Measurements from ENCODE around the gene PGAP2.

PGAP2 gene

DNA sequence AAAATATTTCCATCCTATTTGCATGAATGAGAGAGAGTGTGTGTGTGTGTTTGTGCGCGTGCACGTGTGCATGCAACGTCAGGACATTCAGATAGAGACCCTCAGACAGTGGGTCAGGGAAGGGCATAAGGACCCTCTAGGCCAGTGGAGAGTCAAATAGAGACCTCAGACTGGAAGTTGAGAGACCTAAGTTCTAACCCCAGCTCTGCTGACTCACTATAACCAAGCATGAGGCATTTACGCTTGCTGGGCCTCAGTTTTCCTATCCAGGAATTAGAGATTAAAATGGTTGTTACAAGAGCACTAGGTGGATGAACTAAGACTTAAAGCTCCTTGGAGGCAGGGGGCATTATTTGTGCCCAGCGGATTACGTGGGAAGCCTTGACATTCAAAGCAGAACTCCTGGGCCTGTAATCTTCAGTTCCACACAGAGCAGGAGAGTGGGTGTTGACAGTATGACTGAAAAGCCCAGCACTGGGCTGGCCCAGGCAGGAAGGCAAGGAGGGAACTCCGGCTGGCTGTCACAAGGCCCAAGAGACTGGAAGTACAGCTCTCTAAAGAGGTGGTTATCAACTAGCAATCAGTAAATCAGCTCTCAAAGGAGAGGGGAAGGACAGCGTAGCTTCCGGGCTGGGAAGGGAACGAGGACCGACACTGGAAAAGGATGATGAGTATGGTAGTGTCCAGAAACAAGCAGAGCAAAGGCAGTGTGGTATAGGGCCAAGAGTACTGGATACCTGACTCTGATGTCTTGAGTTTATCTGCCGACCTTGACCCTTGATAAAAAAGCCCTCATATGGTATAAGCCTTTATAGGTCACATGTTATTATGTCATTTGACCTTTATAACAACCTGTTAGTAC lies 23.2 kb downstream of the PGAP2 start:
- DNase-seq (ENCODE audit: low read depth in 2 of 2), result no peak

DNA sequence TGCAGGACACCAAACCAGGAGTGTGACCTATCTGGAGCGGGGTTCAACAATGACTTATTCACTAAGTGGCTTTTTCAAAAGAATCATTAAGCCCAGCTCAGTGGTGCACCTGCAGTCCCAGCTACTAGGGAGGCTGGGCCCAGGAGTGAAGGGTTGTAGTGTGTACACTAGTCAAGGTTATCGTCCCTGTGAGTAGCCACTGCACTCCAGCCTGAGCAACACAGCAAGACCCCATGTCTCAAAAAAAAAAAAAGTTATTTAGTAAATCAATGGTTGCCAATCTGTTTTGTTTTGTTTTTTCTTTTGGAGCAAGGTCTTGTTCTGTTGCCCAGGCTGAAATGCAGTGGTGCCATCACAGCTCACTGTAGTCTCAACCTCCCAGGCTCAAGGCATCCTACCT lies 24.5 kb downstream of the PGAP2 start:
- no peak for DNase-seq (ENCODE audit: low read depth in 2 of 2)

DNA sequence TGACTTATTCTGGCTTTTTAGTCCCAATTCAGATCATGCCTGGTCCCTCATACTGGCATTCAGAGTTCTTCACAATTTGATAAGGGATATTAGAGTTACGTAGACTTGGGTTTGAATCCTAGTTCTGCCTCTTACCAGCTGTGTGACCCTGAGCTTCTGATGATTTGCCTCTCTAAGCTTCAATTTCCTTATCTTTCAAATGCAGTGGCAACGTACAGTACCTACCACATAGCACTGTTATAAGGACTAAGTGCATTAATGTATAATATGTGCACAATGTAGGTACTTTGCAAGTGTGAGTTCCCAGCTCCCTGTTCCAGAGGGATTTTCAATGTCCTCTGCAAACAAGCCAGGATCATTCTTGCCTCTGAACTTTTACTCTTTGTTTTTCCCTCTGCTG lies 25.1 kb downstream of the PGAP2 start:
- no peak for DNase-seq (ENCODE audit: low read depth in 2 of 2)

DNA sequence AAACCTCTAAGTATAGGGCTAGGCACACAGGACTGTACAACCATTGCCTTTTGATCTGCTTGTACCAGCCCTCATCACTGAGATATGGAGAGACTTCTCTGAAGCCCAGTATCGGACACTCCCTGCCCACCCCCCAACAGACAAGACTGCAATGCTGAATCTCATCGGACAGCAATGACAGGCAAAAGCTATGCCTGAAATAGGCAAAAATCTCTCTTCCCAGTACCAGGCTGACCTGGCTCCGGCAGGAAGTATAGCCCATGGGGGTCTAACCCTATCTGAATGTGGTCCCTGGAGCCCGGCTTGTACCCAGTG lies 25.9 kb downstream of the PGAP2 start:
- DNase-seq (ENCODE audit: low read depth in 2 of 2), result no peak

DNA sequence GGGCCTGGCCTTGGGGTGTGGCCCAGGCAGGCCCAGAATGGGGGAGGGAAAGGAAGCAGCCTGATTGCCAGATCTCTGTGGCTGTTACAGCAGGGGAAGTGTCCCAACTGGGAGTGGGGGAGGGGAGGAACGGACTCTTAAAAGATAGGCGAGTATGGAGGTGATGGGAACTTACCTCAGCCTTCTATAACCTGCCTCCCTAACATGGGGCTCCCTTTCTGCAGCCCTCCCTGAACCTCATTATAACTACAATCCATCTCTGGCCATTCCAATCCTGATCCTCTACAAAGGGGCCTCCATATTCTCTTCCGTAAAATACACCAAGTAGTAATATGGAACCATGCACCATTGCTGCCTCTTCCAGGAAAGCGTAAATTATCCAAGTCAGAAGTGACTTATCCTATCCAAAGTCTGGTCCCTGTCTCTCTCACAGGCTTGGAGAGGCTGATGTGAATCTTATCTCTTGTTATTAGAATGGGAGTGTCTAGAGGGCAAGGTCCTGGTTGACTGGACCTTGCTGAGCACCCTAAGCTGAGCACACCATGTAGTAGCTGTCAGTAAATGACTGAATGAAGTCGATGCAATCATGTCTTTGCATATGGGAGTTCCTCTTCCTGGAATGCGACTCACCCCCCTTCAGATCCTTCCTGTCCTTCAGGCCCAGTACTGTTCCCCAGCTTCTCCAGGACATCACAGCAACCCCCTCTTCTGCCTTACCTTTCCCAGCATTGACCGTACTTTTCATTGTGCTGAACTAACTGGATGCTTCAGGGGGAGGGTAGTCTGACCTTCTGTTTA lies 26.5 kb downstream of the PGAP2 start:
- no peak for DNase-seq (ENCODE audit: low read depth in 2 of 2)

DNA sequence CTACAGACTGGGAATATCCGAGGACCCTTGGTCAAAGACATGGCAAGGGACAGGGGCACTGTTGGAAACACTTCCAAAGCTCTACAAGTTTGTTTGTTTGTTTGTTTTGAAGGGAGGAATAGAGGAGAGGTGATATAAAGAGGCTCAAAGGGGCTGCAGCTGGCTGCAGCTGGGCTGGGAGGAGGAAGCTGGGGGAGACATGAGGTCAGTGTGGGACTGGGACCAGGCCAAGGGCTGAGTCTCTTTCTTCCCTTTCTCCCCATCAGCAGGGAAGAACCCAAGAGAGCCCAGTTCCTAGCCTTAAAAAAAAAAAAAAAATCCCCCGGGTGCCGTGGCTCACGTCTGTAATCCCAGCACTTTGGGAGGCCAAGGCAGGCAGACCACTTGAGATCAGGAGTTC lies 27.4 kb downstream of the PGAP2 start:
- DNase-seq (ENCODE audit: low read depth in 2 of 2), result no peak

DNA sequence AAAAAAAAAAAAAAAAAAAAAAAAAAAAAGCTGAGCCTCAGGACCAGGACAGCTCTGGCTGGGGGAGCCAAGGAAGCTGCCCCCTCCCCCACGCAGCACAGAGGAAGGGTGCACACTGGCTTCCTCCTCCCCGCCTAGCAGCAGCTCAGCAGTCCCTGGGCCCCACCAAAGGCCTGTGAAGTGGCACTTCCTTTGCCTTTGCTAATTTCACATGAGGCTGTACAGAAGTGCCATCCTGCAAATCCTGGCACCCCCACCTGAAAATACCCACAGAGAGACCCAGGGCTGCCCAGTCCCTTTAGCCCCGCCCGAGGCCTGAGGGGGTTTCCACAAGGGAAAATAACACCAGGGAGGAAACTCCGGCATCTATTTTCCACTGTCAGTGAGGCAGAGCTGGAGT lies 28.5 kb downstream of the PGAP2 start:
- peak in 1 of 2 donors; percentile 28 for DNase-seq (ENCODE audit: low read depth in 2 of 2)

DNA sequence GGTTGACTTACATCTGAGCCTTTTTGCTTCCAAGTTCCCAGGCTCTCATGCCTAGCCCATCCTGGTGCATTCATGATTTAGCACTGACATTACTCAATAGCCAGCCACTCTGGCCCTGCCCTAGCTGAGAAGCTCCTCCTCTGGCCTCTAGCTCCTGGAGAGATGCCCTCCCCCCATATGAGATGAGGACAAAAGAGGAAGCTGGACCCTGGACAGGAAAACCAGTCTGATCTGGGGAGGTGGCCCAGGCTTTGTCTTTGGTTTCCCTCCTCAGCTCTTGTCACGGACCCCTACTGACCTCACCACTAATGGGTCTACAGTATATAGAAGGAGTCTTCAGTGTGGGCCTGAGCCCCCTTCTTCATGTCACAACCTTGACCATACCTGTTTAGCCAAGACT lies 29.4 kb downstream of the PGAP2 start:
- DNase-seq (ENCODE audit: low read depth in 2 of 2), result no peak

DNA sequence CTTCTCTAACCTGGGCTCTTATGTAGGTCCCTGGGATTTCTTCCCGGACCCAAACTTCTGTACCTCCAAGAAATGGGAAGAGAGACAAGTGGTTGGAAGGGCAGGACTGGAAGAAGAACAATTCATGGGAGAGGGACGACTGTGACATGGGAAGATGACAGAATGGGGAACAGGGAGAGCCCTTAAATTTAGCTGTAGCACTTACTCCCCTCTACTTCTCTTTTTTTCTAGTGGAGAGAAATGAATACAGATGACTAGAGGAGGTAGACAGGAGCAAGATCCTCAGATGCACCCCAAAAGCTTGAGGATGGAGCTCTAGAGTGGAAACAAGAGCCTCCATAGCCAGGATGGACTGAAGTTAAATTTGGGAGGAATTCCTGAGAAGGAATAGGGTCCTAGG lies 30.1 kb downstream of the PGAP2 start:
- DNase-seq (ENCODE audit: low read depth in 2 of 2), result no peak

DNA sequence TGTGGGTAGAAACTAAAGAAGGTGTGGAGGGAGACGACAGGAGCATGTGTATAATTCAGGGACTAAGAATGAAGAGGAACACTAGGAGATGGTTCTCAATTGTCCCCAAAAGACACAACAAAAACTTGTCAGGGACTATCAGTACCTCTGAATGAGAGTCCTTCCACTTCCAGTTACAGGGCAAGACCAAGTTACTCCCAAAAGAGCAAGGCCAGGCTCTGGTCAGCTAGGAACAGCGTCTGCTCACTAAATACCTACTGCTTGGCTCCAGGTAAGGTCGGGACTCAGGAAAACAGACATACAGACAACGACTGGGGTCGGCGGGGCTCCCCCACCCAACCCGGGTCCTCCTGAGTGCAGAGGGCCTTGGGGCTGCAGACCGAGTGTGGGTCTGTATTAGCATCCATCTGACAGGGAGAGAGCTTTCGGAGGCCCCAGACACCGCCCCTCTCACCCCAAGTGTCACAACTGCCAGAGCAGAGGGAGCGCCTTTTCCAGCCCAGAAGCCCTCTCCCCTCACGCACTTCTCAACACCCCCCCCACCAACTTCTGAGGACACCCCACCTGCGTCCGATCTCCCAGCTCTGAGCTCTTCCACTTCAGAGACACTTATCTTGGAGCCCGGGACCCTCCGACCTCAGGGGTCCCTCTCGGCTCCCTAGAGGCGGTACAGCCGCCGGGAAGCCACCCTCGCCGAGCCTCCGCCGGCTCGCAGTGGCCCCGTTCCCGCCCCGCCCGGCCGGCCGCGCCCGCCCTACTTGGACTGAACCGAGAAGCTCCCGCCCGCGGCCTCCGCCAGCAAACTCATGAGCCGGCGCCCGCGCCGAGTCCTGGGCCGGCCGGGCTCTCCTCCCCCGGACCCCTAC lies 31.9 kb downstream of the PGAP2 start:
- DNase-seq (ENCODE audit: low read depth in 2 of 2), result no peak

DNA sequence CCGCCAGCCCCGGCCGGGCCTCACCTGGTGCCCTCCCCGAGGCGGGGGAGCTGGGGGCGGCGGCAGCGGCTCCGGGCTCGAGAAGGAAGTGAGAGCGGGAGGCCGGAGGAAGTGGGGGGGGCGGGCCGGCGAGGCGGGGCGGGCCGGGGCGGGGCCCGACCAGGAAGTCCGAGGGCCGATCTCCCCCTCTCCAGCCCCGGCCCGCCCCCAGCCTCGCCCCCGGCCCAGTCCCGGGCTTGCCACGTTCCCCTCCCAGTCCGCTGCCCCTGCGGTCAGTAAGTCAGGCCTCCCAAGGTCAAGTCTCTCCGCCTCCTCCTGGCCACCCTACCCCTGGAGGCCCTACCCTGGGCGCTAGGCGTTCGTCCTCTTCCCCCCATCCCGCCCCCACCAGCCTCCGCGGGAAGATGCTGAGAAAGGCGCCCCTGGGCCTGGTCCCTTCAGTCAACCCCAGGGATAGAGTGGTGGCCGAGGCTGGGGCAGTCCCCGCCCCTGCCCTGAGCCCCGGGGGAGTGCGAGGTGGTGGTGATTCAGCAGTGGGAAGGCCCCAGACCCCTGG lies 32.6 kb downstream of the PGAP2 start, which contains the start of gene RHOG:
RHOG (minus strand) TSS at position 90 of the 556 bp plus-strand sequence. CDS start 12,821 bp downstream, outside the sequence.
- DNase-seq (ENCODE audit: low read depth in 2 of 2), result peak in 1 of 2 donors; percentile 87

DNA sequence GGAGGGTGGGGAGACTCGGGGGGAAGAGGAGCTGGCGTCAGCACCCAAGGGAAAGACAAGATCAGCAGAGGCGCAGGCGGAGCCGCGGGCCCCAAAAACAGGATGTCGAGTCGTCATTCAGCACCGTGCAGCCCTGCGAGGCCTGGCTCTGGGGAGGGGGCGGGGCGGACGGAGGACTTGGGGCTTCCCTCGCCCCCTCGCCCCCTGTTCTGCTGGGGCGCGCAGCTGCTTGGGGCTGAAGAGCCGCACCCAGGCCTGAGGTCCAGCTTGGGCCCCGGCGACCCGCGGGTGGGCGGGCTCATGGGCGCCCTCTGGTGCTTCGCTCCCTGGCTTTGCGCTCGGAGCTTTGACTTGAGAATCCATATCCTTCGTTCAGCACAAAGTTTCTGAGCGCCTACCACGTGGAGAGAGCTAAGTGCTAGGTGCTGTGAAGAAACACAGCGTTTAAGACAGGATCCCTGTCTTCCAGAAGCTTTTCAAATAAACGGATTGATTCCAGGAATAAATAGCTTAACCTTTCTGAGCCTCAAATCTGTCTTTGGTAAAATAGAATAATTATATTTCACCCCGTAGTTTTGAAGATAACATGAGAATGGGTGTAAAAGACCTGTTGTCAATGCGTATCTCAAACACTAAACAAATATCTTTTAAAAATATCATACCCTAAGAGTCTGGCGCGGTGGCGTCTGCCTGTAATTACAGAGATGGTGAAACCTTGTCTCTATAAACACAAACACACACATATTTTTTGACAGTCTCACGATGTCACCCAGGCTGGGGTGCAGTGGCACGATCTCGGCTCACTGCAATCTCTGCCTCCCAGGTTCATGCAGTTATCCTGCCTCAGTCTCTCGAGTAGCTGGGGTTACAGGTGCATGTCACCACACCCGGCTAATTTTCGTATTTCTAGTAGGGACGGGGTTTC lies 33.3 kb downstream of the PGAP2 start:
- peak in 1 of 2 donors; percentile 91 for DNase-seq (ENCODE audit: low read depth in 2 of 2)

DNA sequence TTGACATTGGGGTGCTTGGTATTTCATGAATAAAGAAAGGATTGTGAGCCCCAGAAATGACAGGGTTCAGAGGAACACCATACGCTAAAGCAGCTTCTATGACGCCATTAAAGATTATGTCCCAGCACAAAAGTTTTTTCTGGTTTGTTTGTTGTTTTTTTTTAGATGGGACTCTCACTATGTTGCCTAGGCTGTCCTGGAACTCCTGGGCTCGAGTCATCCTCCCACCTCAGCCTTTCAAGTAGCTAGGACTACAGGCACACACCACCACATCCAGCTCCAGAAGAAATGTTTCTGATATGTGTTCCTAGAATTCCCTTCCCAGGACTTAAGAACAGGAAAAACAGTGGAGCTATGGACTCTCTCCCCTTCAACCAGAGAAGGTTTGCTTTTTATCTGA lies 35.0 kb downstream of the PGAP2 start:
- DNase-seq (ENCODE audit: low read depth in 2 of 2), result no peak

DNA sequence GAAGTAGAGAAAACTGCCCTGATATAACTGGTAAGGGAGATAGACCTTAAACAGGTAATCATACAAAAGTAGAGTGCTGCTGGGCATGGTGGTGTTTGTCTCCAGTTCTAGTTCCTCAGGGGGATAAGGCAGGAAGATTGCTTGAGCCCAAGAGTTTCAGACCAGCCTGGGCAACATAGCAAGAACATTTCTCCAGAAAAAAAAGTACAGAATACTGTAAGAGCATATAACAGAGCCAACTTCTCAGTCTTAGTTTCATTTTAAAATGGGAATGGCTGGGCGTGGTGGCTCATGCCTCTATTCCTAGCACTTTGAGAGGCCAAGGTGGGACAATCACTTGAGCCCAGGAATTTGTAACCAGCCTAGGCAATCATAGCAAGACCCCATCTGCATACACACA lies 36.9 kb downstream of the PGAP2 start:
- DNase-seq (ENCODE audit: low read depth in 2 of 2), result no peak

DNA sequence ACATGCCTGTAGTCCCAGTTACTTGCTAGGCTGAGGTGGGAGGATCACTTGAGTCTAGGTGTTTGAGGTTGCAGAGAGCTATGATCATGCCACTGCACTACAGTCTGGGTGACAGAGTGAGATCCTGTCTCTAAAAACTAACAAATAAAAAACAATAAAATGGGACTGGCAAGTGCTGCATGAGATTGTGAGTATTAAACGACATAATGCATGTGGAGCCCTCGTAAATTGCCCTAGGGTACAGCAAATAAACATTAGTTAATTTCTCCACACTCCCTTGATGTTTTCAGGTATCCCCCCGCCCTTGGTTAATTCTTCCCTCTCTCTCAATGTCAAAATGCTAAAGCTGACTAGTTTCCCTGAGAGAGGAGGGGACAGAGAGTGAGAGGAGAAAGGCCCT lies 37.3 kb downstream of the PGAP2 start:
- no peak for DNase-seq (ENCODE audit: low read depth in 2 of 2)

DNA sequence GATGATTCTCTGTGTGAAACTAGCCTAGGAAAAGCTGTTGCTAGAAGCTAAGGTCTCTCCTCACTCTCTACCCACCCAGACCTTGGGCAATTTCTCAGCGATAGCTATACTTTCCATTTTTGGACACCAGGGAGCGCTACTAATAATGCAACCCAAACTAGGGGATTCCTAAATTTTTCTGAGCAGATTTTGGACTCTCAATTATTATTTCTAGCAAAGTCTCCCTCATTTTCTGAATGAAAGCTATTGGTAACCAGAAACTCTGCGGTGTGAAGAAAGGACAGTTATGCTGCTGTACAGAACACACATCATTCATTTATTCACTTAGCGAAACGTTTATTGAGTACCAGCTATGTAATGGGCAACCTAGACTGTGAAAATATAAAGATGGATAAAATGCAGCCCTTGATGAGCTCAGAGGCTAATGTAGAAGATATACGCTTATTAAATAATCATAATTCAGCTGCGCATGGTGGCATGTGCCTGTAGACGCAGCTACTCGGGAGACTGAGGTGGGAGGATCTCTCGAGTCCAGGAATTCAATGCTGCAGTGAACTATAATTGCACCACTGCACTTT lies 41.0 kb downstream of the PGAP2 start:
- DNase-seq (ENCODE audit: low read depth in 2 of 2), result no peak

DNA sequence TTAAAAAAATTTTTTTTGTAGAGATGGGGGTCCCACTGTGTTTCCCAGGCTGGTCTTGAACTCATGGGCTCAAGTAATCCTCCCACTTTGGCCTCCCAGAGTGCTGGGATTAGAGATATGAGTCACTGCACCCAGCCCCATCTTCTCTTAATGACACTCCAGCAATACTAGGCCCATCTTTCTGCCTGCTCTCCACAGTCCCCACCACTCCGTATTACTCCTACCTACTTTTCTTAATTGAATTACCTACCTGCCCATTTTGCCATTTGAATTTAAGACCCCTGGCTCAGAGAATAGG lies 45.1 kb downstream of the PGAP2 start:
- no peak for DNase-seq (ENCODE audit: low read depth in 2 of 2)

DNA sequence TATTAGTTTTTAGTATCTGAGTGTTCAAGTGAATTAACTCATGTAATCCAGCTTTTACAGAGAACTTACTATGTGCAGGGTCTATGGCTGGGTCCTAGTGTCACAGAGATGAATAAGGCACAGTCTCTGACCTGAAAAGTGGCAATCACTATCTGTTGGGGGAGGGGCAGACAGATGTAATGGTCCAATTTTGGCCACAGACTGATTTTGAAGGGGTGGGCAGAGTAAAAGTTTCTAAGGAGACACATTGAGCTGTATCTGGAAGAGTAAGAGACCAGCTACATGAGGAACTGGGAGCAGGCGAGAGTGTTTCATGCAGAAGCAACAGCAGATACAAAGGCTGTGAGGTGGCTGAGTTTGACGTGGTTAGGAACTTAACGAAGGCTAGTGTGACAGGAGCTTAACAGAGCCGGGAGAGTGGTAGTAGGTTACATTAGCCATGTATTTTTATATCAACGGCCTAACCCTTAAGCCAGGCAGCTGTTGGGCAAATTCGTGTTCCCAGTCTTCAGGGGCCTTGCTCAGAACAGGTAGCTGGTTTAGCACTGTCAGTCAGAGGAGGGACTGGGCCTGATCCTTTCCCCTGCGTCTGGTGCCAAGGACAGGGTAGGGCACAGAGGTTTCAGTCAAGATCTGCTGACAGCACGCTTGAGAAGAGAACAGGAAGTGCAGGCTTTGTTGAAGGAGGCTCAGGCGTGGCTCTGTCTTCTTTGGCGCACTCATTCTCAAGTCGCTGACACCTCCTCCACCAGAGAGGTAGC lies 45.7 kb downstream of the PGAP2 start:
- no peak for DNase-seq (ENCODE audit: low read depth in 2 of 2)

DNA sequence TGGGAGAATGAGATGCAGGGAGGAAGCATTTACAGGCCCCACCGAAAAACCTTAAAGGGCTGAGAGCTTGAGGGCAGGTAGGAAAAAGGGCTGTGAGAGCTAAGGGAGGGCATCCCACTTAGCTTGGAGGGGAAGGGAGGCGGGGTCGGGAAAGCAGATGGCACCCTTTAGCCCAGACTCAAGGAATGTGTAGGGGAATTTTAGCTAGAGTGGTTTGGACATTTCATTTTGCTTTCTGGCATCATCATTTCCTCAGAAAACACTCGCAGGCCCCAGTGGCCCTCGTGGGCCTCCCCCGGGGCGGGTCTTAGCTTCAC lies 46.3 kb downstream of the PGAP2 start:
- DNase-seq (ENCODE audit: low read depth in 2 of 2), result no peak

All from stimulated activated CD8-positive, alpha-beta memory T cell treated with anti-CD3 and anti-CD28 coated beads, Interleukin-2, amount 100 ng/mL, for 48 hours (primary cell).